Small intestine (tissue), 7 donors: ENCODE data around the gene SPATS1. TPM values are rescaled to one million over a fixed set of nuclear protein-coding genes. Genes with fewer than 3 reads are reported as not detected.
"Not testable (repeated sequence)": the region's sequence is repeated elsewhere in the genome, so short reads cannot be mapped to it uniquely, and the experiment has no call there.

Source experiments
- DNase-seq, 2 donors: peaks; one replicate each; pipeline versions ENCODE4 v3.0.0 to v3.0.0-alpha.2; 2013
- FAIRE-seq: peaks from 2 replicates; lab custom pipeline; 2012; peaks lifted over from hg19 to GRCh38; lab: Jason Lieb, UNC
- H3K27ac ChIP-seq, 3 donors: one replicate each; pipeline ENCODE4 v1.5.1; 2013; ENCODE audit warnings: low read length in 2 of 3, mild to moderate bottlenecking in 2 of 3, control low read depth in 1 of 3, inconsistent platforms in 1 of 3, low read depth in 1 of 3, moderate library complexity in 1 of 3
- H3K27me3 ChIP-seq, 3 donors: one replicate each; pipeline ENCODE4 v1.6.1; 2013; ENCODE audit warnings: low read length in 3 of 3, inconsistent platforms in 1 of 3; ENCODE audit not compliant: control insufficient read depth in 3 of 3, insufficient read depth in 3 of 3
- H3K36me3 ChIP-seq, 3 donors: one replicate each; pipeline ENCODE4 v1.6.1; 2013; ENCODE audit warnings: low read length in 3 of 3, inconsistent platforms in 1 of 3, low read depth in 1 of 3, mild to moderate bottlenecking in 1 of 3, moderate library complexity in 1 of 3; ENCODE audit not compliant: control insufficient read depth in 3 of 3, insufficient read depth in 2 of 3
- H3K4me1 ChIP-seq, 3 donors: one replicate each; pipeline ENCODE4 v1.6.1; 2013; ENCODE audit warnings: low read length in 2 of 3, inconsistent platforms in 1 of 3, low read depth in 1 of 3, mild to moderate bottlenecking in 1 of 3, moderate library complexity in 1 of 3; ENCODE audit not compliant: control insufficient read depth in 3 of 3, insufficient read depth in 2 of 3
- H3K4me3 ChIP-seq, 3 donors: one replicate each; pipeline ENCODE4 v1.5.1; 2013; ENCODE audit warnings: low read length in 3 of 3, control low read depth in 1 of 3, inconsistent platforms in 1 of 3, low read depth in 1 of 3, mild to moderate bottlenecking in 1 of 3, moderate library complexity in 1 of 3
- H3K9me3 ChIP-seq, 2 donors: one replicate each; pipeline ENCODE4 v1.6.1; 2013; ENCODE audit warnings: low read depth in 1 of 2, low read length in 1 of 2; ENCODE audit not compliant: control insufficient read depth in 2 of 2, insufficient read depth in 1 of 2
- WGBS, 3 donors: extraction: QIAGEN DNeasy Blood & Tissue Kit; methylation state at CpG; one replicate each; pipeline ENCODE4 v1.1.7; 2013; 5-methylcytosine and 5-hydroxymethylcytosine counted together
- polyA plus RNA-seq, 4 donors: library from polyadenylated mRNA; stranded (reverse) in 3 of 4; unstranded in 1 of 4; fragments of 200-250 nt in 3 of 4; fragments of 120-200 nt in 1 of 4; gene quantifications; one replicate each; pipeline versions ENCODE4 v1.2.1 to v1.2.3, GENCODE V29; 2013
- donor health status: healthy with polysubstance abuse.
- donor health status: control.
- donor health status: control.
- donor health status: Bipolar disorder and iron deficiency.
- donor health status: healthy.

The SPATS1 gene
- polyA plus RNA-seq, 4 donors = 0.13 TPM; not detected in 3

- FAIRE-seq (no peak), DNase-seq (no peak)
- WGBS, 3 donors = 92 to 97% (median 95%) methylated on average over 10 of the region's 10 CpGs
- Histone ChIP-seq H3K4me3 (no peak overlapping the region), H3K9me3 (no peaks in the 10 kb centered on the region), H3K36me3 (peaks cover 3 to 89% (median 18%) of the 10 kb centered on the region in 3 donors), H3K27me3 (no peaks in the 10 kb centered on the region), H3K4me1 (peaks cover 0 to 33% (median 10%) of the 10 kb centered on the region in 3 donors), H3K27ac (no peak overlapping the region)
These were observed 35.2 kb upstream of the SPATS1 start for GRCh38 chr6:44307217-44307616.

- peaks cover 3 to 70% (median 12%) of the 10 kb centered on the region in 3 donors for H3K36me3 ChIP-seq
- no peak overlapping the region for H3K4me3 ChIP-seq
- no peaks in the 10 kb centered on the region for H3K27me3 ChIP-seq
- peaks cover 3 to 36% (median 12%) of the 10 kb centered on the region in 3 donors for H3K4me1 ChIP-seq
- FAIRE-seq = no peak
- 81 to 93% (median 93%) methylated on average over 2 of the region's 2 CpGs for WGBS, 3 donors
- no peaks in the 10 kb centered on the region for H3K9me3 ChIP-seq
- DNase-seq = no peak
- H3K27ac ChIP-seq = no peak overlapping the region
These were observed 33.4 kb upstream of the SPATS1 start for GRCh38 chr6:44309092-44309491.

DNA sequence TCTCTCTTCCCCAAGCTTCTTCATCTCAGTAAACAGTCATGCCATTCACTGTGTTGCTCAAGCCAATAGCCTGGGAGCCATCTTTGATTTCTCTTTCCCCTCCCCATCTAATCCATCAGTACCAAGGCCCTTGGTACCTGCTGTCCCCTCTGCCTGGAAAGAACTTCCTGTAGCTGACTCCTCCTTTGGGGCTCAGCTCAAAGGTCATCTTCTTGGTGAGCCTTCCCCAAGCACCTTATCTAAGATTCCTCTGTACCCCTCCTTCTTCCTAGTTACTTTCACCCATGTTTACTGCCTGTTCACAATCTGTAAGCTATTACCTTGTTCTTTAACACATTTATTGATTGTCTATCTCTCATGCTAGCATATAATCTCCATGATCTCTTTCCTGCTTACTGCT lies 32.8 kb upstream of the SPATS1 start:
- peak overlapping the region in 1 of 3 donors; percentile 10 for H3K27ac ChIP-seq
- FAIRE-seq (no peak), DNase-seq (peak; percentile 83 to 92)
- peaks cover 3 to 65% (median 12%) of the 10 kb centered on the region in 3 donors for H3K36me3 ChIP-seq
- no peak overlapping the region for H3K4me3 ChIP-seq
- H3K4me1 ChIP-seq = peaks cover 3 to 36% (median 12%) of the 10 kb centered on the region in 3 donors
- H3K9me3 ChIP-seq = no peaks in the 10 kb centered on the region
- no peaks in the 10 kb centered on the region for H3K27me3 ChIP-seq

DNA sequence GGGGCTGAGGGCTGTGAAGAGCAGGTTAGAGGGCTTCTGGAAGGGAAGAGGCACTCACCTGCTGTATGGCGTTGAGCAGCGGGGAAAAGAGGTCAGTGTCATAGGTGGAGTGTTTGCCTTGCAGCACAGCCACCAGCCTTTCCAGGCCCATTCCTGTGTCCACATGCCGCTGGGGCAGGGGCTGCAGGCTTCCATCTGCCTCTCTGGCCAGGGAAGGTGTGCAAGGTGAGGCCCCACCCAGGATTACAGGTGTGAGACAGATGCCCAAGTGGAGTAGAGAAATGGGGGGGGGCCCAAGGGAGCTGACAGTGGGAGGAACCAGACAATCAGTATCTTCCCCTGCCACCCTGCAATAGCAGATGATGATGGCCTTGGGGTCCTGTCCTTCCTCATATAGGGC lies 32.2 kb upstream of the SPATS1 start:
- H3K9me3 ChIP-seq = no peaks in the 10 kb centered on the region
- H3K27ac ChIP-seq = peak overlapping the region in 1 of 3 donors; percentile 10
- WGBS, 3 donors = 79 to 93% (median 92%) methylated on average over 3 of the region's 3 CpGs
- peaks cover 3 to 59% (median 10%) of the 10 kb centered on the region in 3 donors for H3K36me3 ChIP-seq
- FAIRE-seq (no peak), DNase-seq (no peak)
- H3K27me3 ChIP-seq = no peaks in the 10 kb centered on the region
- H3K4me3 ChIP-seq = no peak overlapping the region
- H3K4me1 ChIP-seq = peaks cover 3 to 36% (median 12%) of the 10 kb centered on the region in 3 donors

DNA sequence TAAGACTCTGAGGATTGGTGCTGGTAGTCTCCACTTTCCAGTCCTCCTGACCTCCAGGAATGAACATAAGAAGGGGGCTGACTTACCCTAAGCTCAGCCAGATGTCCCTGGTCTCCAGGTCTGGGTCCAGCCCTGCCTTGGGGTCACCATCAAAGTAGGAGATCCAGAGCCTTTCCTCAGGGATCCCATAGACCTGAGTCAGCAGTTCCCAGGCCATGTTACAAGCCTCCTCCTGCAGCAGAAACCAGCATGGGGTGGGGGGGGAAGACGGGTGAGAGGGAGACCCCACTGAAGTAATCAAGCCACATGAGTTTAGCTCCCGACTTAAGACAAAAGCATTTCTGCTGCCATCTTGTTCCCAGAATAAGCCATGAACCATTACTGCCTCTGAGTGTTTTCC lies 31.1 kb upstream of the SPATS1 start:
- WGBS, 3 donors = 50 to 86% (median 71%) methylated on average over 2 of the region's 2 CpGs
- no peak overlapping the region for H3K4me3 ChIP-seq
- peaks cover 0 to 3% (median 0%) of the 10 kb centered on the region in 3 donors for H3K27me3 ChIP-seq
- H3K36me3 ChIP-seq = peaks cover 0 to 48% (median 4%) of the 10 kb centered on the region in 3 donors
- no peak for FAIRE-seq
- peak overlapping the region in 1 of 3 donors; percentile 32 for H3K27ac ChIP-seq
- H3K4me1 ChIP-seq = peaks cover 3 to 36% (median 12%) of the 10 kb centered on the region in 3 donors
- H3K9me3 ChIP-seq = no peaks in the 10 kb centered on the region
- DNase-seq = no peak

DNA sequence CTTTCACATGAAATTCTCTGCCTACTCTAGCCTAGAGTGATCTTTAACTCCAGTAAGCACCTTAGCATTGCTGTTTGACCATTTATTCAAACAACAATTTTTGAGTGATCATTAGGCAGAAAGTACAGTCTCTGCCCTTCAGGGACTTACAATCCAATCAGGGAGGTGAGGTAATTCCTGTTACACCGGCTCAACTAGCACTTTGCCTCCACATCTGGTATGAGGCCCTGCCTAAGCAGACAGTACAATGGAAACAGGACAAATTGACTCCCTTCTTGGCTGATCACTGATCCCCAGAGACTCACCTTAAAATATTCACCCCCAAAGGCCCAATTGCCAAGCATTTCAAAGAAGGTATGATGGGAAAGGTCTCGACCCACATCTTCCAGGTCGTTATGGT lies 30.7 kb upstream of the SPATS1 start:
- DNase-seq = no peak
- Histone ChIP-seq H3K36me3 (peaks cover 0 to 43% (median 3%) of the 10 kb centered on the region in 3 donors), H3K4me3 (no peak overlapping the region), H3K4me1 (peaks cover 3 to 36% (median 12%) of the 10 kb centered on the region in 3 donors), H3K9me3 (no peaks in the 10 kb centered on the region), H3K27ac (no peak overlapping the region), H3K27me3 (peaks cover 0 to 3% (median 0%) of the 10 kb centered on the region in 3 donors)
- WGBS, 3 donors = 62 to 82% (median 75%) methylated on average over 3 of the region's 3 CpGs
- FAIRE-seq = no peak

- no peak for FAIRE-seq
- WGBS, 3 donors = 1 to 2% (median 1%) methylated on average over 51 to 52 of the region's 52 CpGs
- Histone ChIP-seq H3K4me3 (peak within 1 kb of the TSS; percentile 81 to 83 (median 82)), H3K9me3 (no peaks in the 10 kb centered on the region), H3K27ac (peak within 1 kb of the TSS; percentile 16 to 82 (median 39)), H3K27me3 (peaks cover 0 to 3% (median 0%) of the 10 kb centered on the region in 3 donors), H3K36me3 (peaks cover 0 to 30% (median 0%) of the 10 kb centered on the region in 3 donors), H3K4me1 (peaks cover 3 to 36% (median 12%) of the 10 kb centered on the region in 3 donors)
- peak; percentile 87 to 96 for DNase-seq
These were observed 29.3 kb upstream of the SPATS1 start, which contains the start of gene AARS2 for GRCh38 chr6:44312901-44313788. TSS of gene AARS2 (minus strand) at chr6:44313347. CDS start at chr6:44313323, 24 bp downstream.

DNA sequence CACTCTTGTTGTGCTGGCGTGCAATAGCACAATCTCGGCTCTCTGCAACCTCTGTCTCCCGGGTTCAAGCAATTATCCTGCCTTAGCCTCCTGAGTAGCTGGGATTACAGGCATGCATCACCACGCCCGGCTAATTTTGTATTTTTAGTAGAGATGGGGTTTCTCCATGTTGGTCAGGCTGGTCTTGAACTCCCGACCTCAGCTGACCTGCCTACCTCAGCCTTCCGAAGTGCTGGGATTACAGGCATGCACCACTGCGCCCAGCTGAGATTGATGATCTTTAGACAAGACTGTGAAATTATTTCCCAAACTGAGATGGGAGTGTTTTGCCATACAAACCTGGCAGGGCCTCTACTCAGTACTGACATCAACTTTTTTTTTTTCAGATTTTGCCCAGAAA lies 27.8 kb upstream of the SPATS1 start:
- not testable (repeated sequence) for H3K27me3 ChIP-seq, H3K27ac ChIP-seq, H3K4me3 ChIP-seq, FAIRE-seq, DNase-seq, H3K9me3 ChIP-seq
- Histone ChIP-seq H3K36me3 (peaks cover 0 to 17% (median 0%) of the 10 kb centered on the region in 3 donors), H3K4me1 (peaks cover 3 to 27% (median 10%) of the 10 kb centered on the region in 3 donors)
- WGBS, 3 donors = 91 to 94% (median 91%) methylated on average over 8 of the region's 8 CpGs
